GM18517 (cell line): Measurements from ENCODE around the gene FEZ2.
"Not testable (repeated sequence)": the region's sequence is repeated elsewhere in the genome, so short reads cannot be mapped to it uniquely, and the experiment has no call there.

Source experiments
- ATAC-seq: cut with Tn5 transposase; IDR thresholded peaks from one replicate; pipeline ENCODE4 v1.9.1; 2021; ENCODE audit warnings: mild to moderate bottlenecking, moderate library complexity; ENCODE audit not compliant: unreplicated experiment

FEZ2 gene, protein sequence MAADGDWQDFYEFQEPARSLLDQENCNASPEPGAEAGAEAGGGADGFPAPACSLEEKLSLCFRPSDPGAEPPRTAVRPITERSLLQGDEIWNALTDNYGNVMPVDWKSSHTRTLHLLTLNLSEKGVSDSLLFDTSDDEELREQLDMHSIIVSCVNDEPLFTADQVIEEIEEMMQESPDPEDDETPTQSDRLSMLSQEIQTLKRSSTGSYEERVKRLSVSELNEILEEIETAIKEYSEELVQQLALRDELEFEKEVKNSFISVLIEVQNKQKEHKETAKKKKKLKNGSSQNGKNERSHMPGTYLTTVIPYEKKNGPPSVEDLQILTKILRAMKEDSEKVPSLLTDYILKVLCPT

DNA sequence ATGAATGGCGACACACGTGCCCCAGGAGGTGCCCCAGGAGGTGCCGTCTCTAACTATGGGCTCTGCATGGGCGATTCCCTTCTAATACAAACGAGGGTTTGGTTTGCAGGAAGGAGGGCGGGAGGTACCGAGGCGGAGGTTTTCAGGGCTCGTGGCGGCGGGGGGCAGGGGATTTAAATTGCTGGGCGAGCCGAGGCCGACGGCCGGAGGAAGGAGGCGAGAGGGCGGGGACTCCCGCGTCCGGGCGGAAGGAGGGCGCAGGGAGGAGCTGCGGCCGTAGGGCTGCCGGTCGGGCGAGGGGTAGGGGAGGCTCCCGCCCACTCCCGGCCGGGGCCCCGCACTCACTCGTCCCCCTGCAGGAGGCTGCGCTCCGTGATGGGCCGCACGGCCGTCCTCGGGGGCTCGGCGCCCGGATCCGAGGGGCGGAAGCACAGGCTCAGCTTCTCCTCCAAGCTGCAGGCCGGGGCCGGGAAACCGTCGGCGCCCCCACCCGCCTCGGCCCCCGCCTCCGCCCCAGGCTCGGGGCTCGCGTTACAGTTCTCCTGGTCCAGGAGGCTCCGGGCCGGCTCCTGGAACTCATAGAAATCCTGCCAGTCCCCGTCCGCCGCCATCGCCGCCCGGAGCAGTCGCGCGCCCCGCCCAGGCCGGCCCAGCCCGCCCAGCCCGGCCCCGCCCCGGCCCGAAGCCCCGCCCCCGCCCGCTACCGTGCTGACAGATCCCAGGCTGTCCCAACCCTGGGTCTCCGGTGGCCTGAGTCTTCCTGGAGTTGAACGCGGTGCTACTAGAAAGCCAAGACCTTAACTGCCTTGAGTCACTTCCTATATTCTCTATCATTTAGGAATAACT lies at the start of gene FEZ2:
Gene FEZ2, minus strand, starts transcription at position 637 of the 846 bp plus-strand sequence. Its CDS starts 26 bp downstream, at position 611.
- peak; percentile 98 for ATAC-seq

DNA sequence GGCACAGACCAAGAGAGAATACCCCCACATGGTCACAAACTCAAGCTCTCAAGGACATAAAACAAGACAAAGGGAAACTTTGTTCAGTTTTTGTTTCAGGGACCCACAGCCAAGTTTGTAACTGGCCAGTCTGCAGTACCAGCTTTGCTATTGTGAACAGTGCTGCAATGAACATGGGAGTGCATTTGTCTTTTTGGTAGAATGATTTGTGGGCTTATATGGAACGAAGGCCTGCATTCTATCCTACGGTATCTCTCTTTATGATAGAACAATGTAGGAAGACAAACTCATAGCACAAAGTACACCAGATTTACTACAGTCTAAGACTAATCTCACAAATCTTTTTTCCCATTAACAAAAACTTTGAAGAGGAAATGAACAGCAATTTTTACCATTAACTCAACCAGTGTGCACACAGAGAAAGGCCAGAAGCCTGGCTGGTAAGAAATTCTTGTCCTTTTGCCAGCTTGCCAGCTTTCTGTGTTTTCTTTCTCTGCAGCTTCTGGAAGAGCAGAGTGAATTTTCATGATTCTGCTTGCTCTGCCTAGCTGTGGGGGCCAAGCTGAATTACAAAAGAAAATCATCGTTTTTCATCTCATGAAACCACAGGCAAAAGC lies 37.1 kb upstream of the FEZ2 start:
- ATAC-seq: no peak

DNA sequence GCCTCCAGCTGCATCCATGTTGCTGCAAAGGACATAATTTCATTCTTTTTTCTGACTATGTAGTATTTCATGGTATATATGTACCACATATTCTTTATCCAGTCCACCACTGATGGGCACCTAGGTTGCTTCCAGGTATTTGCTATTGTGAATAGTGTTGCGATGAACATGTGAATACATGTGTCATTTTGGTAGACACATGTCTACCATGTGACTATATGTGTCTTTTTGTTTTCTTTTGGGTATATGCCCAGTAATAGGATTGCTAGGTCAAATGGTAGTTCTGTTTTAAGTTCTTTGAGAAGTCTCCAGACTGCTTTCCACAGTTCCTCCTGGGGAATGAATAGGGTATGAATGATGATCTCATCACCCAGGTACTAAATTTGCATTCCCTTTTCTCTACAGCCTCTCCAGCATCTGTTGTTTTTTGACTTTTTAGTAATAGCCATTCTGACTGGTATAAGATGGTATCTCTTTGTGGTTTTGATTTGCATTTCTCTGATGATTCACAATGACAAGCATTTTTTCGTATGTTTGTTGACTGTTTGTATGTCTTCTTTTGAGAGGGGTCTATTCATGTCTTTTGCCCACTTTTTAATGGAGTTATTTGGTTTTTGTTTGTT lies 35.6 kb upstream of the FEZ2 start:
- no peak for ATAC-seq

DNA sequence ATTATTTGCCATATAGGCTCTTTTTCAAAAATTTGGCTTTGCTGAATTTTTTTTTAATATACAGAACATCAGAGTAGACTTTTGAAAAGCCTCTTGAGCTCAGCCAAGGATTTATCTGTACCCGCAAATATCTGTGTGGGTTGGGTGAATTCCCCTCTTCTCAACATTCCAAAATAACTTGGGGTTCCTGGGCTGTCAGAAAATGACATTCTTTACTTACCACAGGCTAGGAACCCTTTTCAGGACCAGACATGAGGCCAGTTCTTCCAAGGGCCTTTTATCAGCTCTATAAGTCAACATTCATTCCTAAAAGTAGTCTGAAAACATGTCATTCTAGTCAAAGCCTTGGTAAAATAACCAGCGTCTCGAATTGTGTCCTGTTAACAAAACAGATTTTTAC lies 28.8 kb upstream of the FEZ2 start:
- no peak for ATAC-seq

DNA sequence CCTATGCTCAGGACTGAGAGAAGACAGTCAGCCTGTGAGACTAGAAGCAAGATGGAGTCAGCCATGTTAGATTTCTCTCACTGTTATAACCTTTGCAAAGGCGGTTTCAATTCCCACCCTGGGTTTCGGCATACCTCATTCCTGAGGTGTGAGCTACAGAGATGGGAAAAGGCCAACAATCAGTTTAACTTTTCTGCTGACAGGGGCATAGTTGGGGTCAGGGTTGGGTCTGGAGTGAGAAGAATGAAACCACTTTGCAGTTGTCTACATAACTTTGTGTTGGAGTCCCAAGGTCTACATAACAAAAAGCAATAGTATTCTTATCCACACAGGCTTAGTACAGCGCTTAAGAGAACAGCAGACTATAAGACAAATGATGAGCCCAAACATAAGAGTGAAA lies 28.1 kb upstream of the FEZ2 start:
- ATAC-seq: no peak

DNA sequence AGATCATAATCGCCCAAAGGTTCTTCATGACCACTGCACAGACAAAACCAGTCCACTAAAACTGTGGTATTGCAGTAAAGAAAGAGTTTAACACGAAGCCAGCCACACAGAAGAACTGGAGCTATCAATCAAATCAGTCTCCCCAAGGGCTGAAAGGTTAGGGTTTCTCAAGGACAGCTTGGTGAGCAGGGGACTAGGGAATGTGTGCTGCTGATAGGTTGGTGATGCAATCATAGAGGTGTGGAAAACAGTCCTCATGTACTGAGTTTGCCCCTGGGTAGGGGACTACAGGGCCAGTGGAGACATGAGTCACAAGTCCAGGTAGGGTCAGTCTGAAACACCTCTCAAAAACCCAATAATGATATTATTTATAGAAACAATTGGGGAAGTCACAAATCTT lies 27.3 kb upstream of the FEZ2 start:
- no peak for ATAC-seq

DNA sequence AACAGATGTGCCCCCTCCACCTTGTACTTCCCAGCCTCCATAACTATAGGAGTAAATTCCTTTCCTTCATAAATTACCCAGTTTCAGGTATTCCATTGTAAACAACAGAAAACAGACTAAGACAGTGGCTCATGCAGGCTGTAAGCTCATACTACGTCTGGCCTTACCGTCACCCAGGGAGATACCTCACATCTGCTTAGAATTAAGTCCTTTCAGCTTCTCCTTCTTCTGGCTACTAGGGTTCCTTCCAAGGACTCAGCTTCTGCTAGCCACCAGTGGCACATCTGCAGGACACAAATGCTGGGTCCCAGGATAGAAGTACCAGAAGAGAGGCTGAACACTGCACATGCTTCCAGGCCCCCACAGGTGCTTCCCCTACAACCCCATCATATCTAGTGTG lies 22.4 kb upstream of the FEZ2 start:
- ATAC-seq: no peak

DNA sequence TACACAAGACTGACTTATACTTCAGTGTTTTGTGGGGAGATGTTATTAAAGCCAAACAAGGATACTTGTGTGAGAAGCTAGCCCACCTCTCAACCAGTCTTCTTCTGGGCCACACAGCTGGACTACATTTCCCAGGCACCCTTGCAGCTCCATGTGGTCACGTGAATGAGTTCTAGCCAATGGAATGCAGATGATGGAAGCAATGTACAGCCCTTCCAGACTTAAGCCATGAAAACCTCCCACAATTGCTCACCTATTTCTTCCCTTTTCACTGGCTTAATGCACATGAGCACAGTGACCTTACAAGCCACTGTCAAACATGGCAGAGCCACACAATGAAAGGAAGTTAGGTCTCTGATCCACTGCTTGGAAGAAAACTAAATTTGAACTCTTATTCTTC lies 20.4 kb upstream of the FEZ2 start:
- ATAC-seq: peak; percentile 89

DNA sequence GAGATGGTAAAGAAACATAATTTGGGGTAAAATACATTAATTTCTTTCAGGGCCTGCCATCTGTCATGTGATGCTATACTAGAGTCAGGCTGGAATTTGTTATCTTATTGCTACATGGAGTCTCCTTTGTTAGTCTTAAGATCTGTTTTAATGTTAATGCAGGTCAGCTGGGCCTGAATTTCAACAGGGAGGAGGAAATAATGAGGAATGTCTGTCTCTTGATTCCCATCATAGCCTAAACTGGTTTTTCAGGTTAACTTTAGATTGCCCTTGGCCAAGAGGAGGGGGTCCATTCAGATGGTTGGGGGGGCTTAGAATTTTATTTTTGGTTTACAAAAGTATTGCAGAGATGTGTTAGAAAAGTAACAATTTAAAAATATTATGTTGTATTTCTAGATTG lies 19.0 kb upstream of the FEZ2 start:
- no peak for ATAC-seq

DNA sequence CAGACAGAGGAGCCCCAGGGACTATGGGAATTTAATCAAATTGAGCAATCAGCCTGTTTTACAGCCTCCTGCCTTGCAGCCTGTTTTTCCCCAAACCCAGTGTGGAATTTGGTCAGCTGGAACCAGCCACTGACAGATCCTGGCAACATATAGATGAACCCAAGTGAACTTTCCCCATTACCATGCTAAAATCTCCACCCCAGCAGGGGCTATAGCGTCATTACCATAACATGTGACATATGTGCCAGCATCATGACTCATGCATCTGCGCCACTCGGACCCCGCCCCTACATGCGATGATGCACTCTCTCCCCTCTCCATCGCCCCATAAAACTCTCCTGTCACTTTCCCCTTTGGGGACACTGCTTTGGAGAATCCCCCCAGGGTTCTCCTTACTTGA lies 17.3 kb upstream of the FEZ2 start:
- ATAC-seq: no peak

DNA sequence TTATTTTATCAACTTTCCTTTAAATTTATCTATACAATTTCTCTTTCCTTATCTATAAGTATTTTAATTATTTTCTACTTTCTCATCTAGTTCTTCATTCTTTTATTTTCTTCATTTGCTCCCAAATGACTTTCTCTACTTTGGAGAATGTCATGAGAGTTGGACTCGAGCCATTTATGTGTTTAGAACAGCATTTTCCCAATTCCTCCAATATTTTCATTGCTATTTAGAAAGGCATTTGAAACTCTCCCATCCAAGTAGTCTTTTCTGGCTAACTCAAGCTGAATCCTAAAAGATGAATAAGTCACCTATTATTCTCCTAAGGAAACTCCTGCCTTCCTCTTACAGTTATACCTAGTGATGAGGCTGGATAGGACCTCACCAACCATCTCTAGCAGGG lies 15.8 kb upstream of the FEZ2 start:
- ATAC-seq: no peak

DNA sequence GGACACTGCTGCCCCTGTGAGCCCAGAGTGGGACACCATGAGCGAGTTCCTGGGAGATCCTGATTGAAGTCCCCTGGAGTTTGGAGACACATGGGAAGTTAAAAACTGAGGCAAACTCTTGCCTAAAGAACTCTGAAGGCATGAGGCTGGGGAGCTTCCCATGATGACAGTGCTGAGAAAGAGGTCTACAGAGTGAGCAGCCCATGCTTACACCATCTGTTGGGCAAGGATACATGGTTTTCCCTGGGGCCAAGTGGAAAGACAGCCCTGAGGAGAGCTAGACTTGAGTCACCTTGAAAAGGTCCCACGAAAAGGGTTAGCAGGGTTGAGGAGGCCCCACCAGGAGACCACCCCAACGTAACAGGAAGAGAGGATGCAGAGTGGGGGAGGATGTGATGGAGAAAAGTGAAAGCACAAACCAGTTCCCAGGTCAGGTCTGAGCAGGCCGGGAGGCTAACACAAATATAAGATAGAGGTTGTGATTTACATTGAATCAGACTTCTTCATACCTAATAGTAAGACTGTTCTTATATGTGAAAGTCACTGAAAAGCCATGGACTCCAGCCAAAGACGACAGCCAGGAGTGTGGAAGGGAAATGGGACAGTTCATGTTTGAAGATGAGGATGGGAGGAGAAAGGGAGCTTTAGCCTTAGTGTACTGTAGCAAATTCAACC lies 13.5 kb upstream of the FEZ2 start:
- no peak for ATAC-seq

DNA sequence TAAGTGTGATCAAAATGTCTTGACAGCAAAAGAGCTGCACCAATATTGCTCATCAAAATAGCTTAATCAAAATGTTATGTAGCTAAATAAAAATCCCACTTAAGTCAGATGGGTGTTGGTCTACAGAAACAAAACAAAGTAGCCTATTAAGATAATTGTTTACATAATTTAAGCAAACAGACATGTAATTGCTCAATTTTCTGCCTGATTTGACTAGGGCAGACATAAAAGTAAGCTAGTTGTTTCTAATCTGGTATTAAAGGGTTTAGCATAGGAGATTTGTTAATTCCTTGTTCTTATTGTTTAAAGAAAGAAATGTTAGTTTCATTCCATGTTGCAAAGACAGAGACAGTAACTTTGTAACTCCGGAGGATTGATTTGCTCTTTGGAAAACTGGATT lies 11.5 kb upstream of the FEZ2 start:
- no peak for ATAC-seq

DNA sequence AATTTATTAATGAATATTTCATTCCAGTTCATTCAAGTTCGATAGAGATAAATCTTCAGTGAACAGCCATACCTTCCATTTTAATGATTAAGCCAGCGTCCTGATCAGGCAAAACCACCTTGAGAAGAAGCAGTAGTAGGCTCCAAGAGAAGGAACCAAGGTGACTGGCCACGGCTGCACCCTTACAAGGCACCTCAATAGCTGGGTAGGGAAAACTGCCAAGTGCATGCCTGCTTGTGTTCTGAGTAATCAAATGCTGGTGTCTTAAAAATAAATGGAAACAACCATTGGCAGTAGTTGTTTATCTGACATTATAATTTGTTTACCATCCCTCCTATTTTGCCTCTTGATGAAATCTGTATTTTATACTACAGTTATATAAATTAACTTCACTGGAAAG lies 10.0 kb upstream of the FEZ2 start:
- no peak for ATAC-seq

DNA sequence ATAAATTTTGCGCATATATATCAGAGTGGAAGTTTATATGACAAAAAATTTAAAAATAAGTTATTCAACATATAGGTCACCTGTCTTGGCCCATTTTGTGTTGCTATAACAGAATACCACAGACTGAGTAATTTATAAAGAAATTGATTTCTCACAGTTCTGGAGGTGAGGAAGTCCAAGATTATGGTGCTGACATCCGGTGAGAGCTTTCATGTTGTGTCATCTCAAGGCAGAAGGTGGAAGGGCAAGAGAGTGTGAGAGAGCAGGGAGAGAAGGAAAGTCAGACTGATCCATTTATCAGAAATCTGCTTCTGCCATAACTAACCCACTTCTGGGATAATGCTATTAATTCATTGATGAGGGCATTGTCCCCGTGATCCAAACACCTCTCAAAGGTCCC lies 9.0 kb upstream of the FEZ2 start:
- no peak for ATAC-seq

DNA sequence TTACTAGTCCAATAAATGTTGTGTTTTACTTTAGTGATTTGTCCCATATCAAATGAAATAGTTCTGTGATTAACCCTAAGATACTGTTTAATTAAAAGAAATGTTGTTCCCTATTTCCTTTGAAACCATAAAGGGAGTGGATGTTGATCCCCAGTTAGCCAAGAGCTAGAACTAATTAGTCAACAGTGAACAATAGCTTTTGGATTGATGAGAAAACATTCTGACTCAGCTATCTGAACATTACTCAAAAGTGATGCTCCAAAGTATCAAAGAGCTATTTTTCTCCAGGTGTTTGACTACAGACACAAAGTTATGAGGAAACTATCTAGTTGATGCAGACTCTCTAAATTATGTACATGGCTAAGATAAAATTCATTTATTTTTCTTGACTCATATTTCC lies 7.3 kb upstream of the FEZ2 start:
- no peak for ATAC-seq

DNA sequence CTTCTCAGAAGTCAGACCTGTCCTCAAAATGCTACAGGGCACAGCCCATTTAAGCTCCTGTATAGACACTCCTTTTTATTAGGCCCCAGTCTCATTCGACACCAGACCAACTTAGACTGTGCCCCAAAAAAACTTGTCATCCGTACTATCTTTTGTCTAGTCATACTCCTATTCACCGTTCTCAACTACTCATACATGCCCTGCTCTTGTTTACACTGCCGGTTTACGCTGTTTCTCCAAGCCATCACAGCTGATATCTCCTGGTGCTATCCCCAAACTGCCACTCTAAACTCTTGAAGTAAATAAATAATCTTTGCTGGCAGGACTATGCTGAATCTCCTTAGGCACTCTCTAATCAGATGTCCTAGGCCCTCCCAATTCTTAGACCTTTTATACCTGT lies 5.7 kb upstream of the FEZ2 start:
- ATAC-seq: not testable (repeated sequence)

DNA sequence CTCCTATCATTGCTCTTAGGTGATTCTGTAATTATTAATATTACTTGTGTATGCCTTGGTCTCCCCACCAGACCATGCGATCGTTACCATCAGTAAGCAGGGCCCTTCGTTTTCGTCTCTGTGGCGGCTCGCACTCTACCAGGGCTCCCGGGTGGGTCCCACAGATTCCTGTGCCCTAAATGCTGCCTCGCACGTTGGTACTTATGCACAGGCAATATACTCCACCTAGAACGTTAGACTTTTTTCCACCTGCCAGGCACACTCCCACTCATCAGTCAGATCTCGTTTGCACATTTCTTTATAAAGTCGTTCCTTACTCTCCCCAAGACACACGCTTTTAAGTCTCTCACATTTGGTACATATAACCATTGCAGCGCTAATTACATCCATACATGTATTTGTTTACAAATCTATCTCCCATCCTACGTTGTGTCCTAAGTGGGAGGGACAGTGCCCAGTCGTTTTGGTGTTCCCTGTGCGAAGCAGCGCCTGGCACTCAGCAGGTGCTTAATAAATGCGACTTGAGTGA lies 901 bp downstream of the FEZ2 start:
- ATAC-seq: no peak

DNA sequence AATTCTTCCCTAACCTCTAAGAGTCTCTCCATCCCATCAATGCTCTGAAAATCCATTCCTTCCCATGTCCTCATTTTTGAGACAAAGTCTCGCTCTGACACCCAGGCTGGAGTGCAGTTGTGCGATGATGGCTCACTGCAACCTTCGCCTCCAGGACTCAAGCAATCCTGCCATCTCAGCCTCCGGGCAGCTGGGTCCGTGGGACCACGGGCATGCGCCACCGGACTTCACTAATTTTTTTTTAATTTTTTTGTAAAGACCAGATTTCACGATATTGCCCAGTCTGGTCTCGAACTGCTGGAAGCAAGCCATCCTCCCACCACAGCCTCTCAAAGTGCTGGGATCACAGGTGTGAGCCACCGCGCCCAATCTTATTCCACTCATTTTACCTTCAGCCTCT lies 1.6 kb downstream of the FEZ2 start:
- no peak for ATAC-seq

DNA sequence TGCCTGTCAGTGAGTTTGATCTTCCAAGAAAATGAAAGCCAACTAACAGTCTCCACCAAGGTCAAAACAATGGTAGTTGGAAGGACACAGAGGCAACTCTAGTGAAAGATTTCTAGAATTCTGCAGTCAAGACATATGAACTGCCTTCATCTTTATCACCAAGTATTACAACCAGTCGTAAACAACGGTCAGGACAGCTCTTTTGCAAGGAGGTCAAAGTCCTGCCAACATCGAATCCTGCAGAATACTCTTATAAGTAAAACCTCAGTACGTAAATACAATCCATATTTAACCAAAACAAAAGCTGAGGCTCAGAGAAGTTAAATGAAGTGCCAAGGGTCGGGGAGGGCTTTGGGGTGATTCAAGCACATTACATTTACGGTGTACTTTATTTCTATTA lies 3.1 kb downstream of the FEZ2 start:
- ATAC-seq: no peak

DNA sequence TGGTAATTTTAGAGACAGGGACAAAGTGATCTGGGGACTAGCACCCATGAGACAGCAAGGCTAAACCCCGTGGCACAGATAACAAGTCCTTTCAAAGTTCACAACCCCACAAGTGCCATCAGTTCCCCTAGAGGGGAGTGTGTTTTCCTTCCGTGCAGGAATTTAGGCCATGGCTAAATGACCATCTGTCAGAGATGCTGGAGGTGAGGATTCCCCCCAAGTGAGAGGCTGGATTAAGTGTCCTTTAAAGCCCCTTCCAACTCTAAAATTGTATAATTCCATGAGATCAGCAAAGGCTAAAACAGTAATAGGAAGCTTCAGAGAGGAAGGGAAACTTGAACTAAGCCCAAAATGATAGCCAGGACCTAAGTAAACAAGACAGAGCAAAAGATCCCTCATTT lies 8.7 kb downstream of the FEZ2 start:
- no peak for ATAC-seq
